HCT116 (cell line): ENCODE measurements around the gene BMAL1. TPM values are rescaled to one million over a fixed set of nuclear protein-coding genes. Genes with fewer than 3 reads are reported as not detected.

Experiments used
- ATAC-seq: fragments of 200-7000 bp; cut with Tn5 transposase; 2 replicates; pipeline ENCODE4 v1.9.1; 2020; ENCODE audit warnings: mild to moderate bottlenecking, moderate library complexity
- BruUV-seq: library from RNA; stranded (reverse); fragments of 400-500 nt; replicated peaks from 2 replicates; lab custom pipeline; 2021; lab: Mats Ljungman, UMichigan
- CTCF ChIA-PET: fragments of 300-600 bp; sonication (Branson Sonifier 250); formaldehyde crosslinking; loops from one replicate; lab custom pipeline; 2021; ENCODE audit warnings: antibody characterized with exemption; lab: Charles Lee
- POLR2A ChIA-PET: fragments of 300-600, 350-600 bp; sonication (Branson Sonifier 250); formaldehyde crosslinking; loops from one replicate; lab custom pipeline; 2021; ENCODE audit warnings: antibody characterized with exemption; lab: Charles Lee
- RAD21 ChIA-PET, 2 experiments: fragments of 300-600 bp; sonication (Branson Sonifier 250); formaldehyde crosslinking; loops; one replicate each; lab custom pipeline; 2023; ENCODE audit warnings: low total read pairs in 2 of 2; ENCODE audit not compliant: uncharacterized antibody in 2 of 2, unreplicated experiment in 2 of 2, low non-redundant PET in 1 of 2; lab: Charles Lee
- DNase-seq: peaks from one replicate; pipeline ENCODE4 v3.0.0-alpha.2; 2010; ENCODE audit warnings: low read depth, low spot score
- H2AFZ ChIP-seq: fragments of 200-600 bp; shearing (Covaris generic), sonication (generic); 2 replicates; pipeline ENCODE4 v1.6.1; 2017; ENCODE audit warnings: low read depth, mixed run types, mixed read lengths, antibody characterized with exemption, low read length; ENCODE audit not compliant: poor library complexity, severe bottlenecking
- H3K27ac ChIP-seq: 2 replicates; pipeline ENCODE4 v1.5.1; 2012; ENCODE audit warnings: low read depth, low read length
- H3K27me3 ChIP-seq: fragments of 200-600 bp; sonication (generic); 2 replicates; pipeline ENCODE4 v1.6.1; 2016; ENCODE audit warnings: mixed run types, low read length, mixed read lengths; ENCODE audit not compliant: insufficient read depth
- H3K36me3 ChIP-seq, 2 experiments: fragments of 200-500 bp in 1 of 2; fragments of 200-600 bp in 1 of 2; sonication (Bioruptor generic) in 1 of 2; sonication (generic) in 1 of 2; 2 replicates each; pipeline versions ENCODE4 v1.5.1 to v1.6.1; 2014 to 2016; ENCODE audit warnings: low read length in 2 of 2, inconsistent platforms in 1 of 2, mixed read lengths in 1 of 2, mixed run types in 1 of 2; ENCODE audit not compliant: insufficient read depth in 2 of 2, control insufficient read depth in 1 of 2
- H3K4me1 ChIP-seq, 2 experiments: fragments of 200-600 bp in 1 of 2; sonication (generic) in 1 of 2; 2 replicates each; pipeline versions ENCODE4 v1.5.1 to v1.6.1; 2012 to 2017; ENCODE audit warnings: low read length in 2 of 2, inconsistent platforms in 1 of 2, mild to moderate bottlenecking in 1 of 2, mixed read lengths in 1 of 2, mixed run types in 1 of 2, moderate library complexity in 1 of 2; ENCODE audit not compliant: insufficient read depth in 2 of 2, control insufficient read depth in 1 of 2
- H3K4me2 ChIP-seq: fragments of 200-600 bp; sonication (generic); 2 replicates; pipeline ENCODE4 v1.6.1; 2017; ENCODE audit warnings: mixed run types, low read length, mixed read lengths
- H3K4me3 ChIP-seq, 2 experiments: fragments of 200-600 bp in 1 of 2; sonication (generic) in 1 of 2; replicated peaks in 1 of 2; 2 replicates each; pipeline ENCODE4 v1.5.1; 2011 to 2016; ENCODE audit warnings: low read length in 2 of 2, control low read depth in 1 of 2, low read depth in 1 of 2, mild to moderate bottlenecking in 1 of 2, mixed read lengths in 1 of 2, mixed run types in 1 of 2
- H3K79me2 ChIP-seq: fragments of 200-600 bp; sonication (generic); 2 replicates; pipeline ENCODE4 v1.6.1; 2017; ENCODE audit warnings: mild to moderate bottlenecking, mixed run types, low read length, moderate library complexity, mixed read lengths; ENCODE audit not compliant: insufficient read depth
- H3K9ac ChIP-seq: fragments of 200-600 bp; sonication (generic); 2 replicates; pipeline ENCODE4 v1.6.1; 2016; ENCODE audit warnings: low read length, mixed read lengths
- H3K9me2 ChIP-seq: fragments of 200-600 bp; sonication (generic), shearing (Covaris generic); 2 replicates; pipeline ENCODE4 v1.6.1; 2017; ENCODE audit warnings: mixed run types, mild to moderate bottlenecking, moderate library complexity; ENCODE audit not compliant: insufficient read depth
- H3K9me3 ChIP-seq, 2 experiments: fragments of 200-500 bp in 1 of 2; fragments of 200-600 bp in 1 of 2; sonication (Bioruptor generic) in 1 of 2; sonication (generic) in 1 of 2; 2 replicates each; pipeline ENCODE4 v1.6.1; 2014 to 2017; ENCODE audit warnings: low read length in 2 of 2, mixed read lengths in 2 of 2, inconsistent platforms in 1 of 2, low read depth in 1 of 2, mild to moderate bottlenecking in 1 of 2, mixed run types in 1 of 2, moderate library complexity in 1 of 2; ENCODE audit not compliant: control insufficient read depth in 1 of 2, insufficient read depth in 1 of 2
- H4K20me1 ChIP-seq: fragments of 200-600 bp; sonication (generic), shearing (Covaris generic); 2 replicates; pipeline ENCODE4 v1.6.1; 2017; ENCODE audit warnings: mixed run types, mild to moderate bottlenecking, moderate library complexity; ENCODE audit not compliant: insufficient read depth
- CBX3 ChIP-seq: IDR thresholded peaks from 2 replicates; pipeline ENCODE4 v1.6.1; 2012; ENCODE audit warnings: low read depth
- CEBPB ChIP-seq: IDR thresholded peaks from 2 replicates; pipeline ENCODE4 v1.6.1; 2012; ENCODE audit warnings: low read depth
- EGR1 ChIP-seq: IDR thresholded peaks from 2 replicates; pipeline ENCODE4 v1.6.1; 2012; ENCODE audit warnings: low read depth
- ELF1 ChIP-seq: IDR thresholded peaks from 2 replicates; pipeline ENCODE4 v1.6.1; 2012; ENCODE audit warnings: low read depth, borderline replicate concordance
- EZH2 ChIP-seq: fragments of 200-600 bp; sonication (generic); IDR thresholded peaks from 2 replicates; pipeline ENCODE4 v1.6.1; 2017; ENCODE audit warnings: antibody characterized with exemption, mixed run types
- EZH2phosphoT487 ChIP-seq: fragments of 200-600 bp; IDR thresholded peaks from 2 replicates; pipeline ENCODE4 v1.6.1; 2018; ENCODE audit warnings: antibody characterized with exemption, borderline replicate concordance
- FOSL1 ChIP-seq: IDR thresholded peaks from 2 replicates; pipeline ENCODE4 v1.6.1; 2012; ENCODE audit warnings: low read depth
- JUND ChIP-seq: IDR thresholded peaks from 2 replicates; pipeline ENCODE4 v1.6.1; 2012
- POLR2A ChIP-seq: IDR thresholded peaks from 2 replicates; pipeline ENCODE4 v1.7.0; 2011; ENCODE audit warnings: borderline replicate concordance; ENCODE audit not compliant: insufficient read depth, insufficient read length; ENCODE audit errors: extremely low read depth
- POLR2AphosphoS5 ChIP-seq: IDR thresholded peaks from 2 replicates; pipeline ENCODE4 v1.6.1; 2011; ENCODE audit warnings: mild to moderate bottlenecking, low read depth, low read length, moderate library complexity
- RAD21 ChIP-seq: IDR thresholded peaks from 2 replicates; pipeline ENCODE4 v1.6.1; 2012; ENCODE audit warnings: low read depth, mild to moderate bottlenecking
- SIN3A ChIP-seq: IDR thresholded peaks from 2 replicates; pipeline ENCODE4 v1.6.1; 2012; ENCODE audit warnings: low read depth
- SP1 ChIP-seq: IDR thresholded peaks from 2 replicates; pipeline ENCODE4 v1.6.1; 2012; ENCODE audit warnings: low read depth
- SRF ChIP-seq: IDR thresholded peaks from 2 replicates; pipeline ENCODE4 v1.6.1; 2012; ENCODE audit warnings: low read depth
- YY1 ChIP-seq: IDR thresholded peaks from 2 replicates; pipeline ENCODE4 v1.6.1; 2011; ENCODE audit warnings: low read length, low read depth, moderate library complexity, mild to moderate bottlenecking; ENCODE audit not compliant: insufficient replicate concordance; ENCODE audit errors: extremely low read depth
- ZNF274 ChIP-seq: fragments of 200-500 bp; sonication (Bioruptor generic); IDR thresholded peaks from 2 replicates; pipeline ENCODE4 v1.6.1; 2014; ENCODE audit warnings: mild to moderate bottlenecking, low read depth, low read length, inconsistent platforms
- intact Hi-C: fragments of 100-400 bp; cut with micrococcal nuclease; formaldehyde crosslinking; loops from 2 replicates; pipeline ENCODE4 v1.10.0; 2022
- total RNA-seq: library from RNA; stranded (reverse); gene quantifications from one replicate; pipeline ENCODE4 v1.2.1, GENCODE V29; 2021; ENCODE audit not compliant: unreplicated experiment
- TF ChIP-seq, protein P1 (sequence below): IDR thresholded peaks from 2 replicates; pipeline ENCODE4 v1.6.1; 2012
- TF ChIP-seq, protein P2 (sequence below), 3 experiments: fragments of 200-600 bp in 1 of 3; sonication (generic) in 1 of 3; IDR thresholded peaks in 2 of 3; conservative IDR thresholded peaks in 1 of 3; 2 replicates each; pipeline ENCODE4 v1.5.1; 2012 to 2017; ENCODE audit warnings: low read depth in 2 of 3, low read length in 2 of 3, antibody characterized with exemption in 1 of 3, borderline replicate concordance in 1 of 3, control low read depth in 1 of 3, mild to moderate bottlenecking in 1 of 3, mixed read lengths in 1 of 3, mixed run types in 1 of 3, moderate library complexity in 1 of 3; ENCODE audit not compliant: insufficient read depth in 1 of 3
- TF ChIP-seq, protein P3 (sequence below): IDR thresholded peaks from 2 replicates; pipeline ENCODE4 v1.6.1; 2012; ENCODE audit warnings: low read depth
- TF ChIP-seq, protein P4 (sequence below): IDR thresholded peaks from 2 replicates; pipeline ENCODE4 v1.6.1; 2012

BMAL1 gene
- total RNA-seq, 1 experiment from 2014 or later, result 17.6 TPM

DNA sequence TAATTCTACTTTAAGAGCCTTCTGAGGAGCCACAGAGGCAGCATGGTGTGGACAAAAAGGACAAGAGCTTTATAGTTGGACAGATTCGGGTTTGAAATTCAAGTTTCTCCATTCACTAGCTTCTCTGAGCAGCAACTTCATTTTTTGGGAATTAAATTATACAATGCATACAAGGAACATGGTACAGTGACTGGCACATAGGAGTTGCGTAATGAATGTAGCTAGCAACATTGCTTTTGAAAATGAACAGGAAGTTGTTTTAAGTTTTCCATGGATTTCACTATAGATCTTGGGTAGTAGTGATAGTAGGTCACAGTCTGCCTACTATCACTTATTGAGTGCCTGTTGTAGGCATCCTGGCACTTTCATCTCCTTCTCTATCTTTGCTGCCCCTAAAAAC is 41.0 kb upstream of the BMAL1 start (continued):
- no peak for TF ChIP-seq ZNF274

DNA sequence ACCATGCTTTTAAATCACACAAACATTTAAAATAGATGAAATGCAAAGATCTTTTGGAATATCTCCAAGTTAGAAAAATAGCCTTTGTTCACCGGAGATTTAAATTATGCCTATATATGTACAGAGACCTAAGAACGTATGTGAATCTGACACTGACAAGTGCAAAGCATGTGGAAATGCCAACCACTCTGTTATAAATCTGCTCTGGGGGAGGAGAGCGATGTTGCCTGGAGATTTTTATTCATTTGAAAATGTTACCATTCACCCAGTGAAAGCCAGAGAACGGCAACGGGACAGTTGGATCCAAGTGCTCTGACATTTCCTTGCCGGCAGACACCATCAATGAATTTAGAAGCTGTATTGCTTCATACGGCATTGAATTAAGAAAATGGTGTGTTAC is 39.8 kb upstream of the BMAL1 start:
- intact Hi-C loops, result no loop called here
- Histone ChIP-seq H3K9me3 (no peaks in the 10 kb centered on the region; a peak in 1 of 4 replicates), H3K4me3 (no peak overlapping the region), H3K9ac (no peak overlapping the region), H3K4me2 (no peak overlapping the region), H3K9me2 (no peaks in the 10 kb centered on the region), H2AFZ (no peak overlapping the region), H3K36me3 (no peaks in the 10 kb centered on the region), H4K20me1 (no peaks in the 10 kb centered on the region), H3K4me1 (peaks cover 0 to 14% of the 10 kb centered on the region in 2 experiments; a peak in 1 of 4 replicates), H3K79me2 (no peaks in the 10 kb centered on the region), H3K27me3 (no peaks in the 10 kb centered on the region), H3K27ac (no peak overlapping the region)
- TF ChIP-seq, protein P1, sequence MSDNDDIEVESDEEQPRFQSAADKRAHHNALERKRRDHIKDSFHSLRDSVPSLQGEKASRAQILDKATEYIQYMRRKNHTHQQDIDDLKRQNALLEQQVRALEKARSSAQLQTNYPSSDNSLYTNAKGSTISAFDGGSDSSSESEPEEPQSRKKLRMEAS, result no peak
- TF ChIP-seq, protein P2, sequence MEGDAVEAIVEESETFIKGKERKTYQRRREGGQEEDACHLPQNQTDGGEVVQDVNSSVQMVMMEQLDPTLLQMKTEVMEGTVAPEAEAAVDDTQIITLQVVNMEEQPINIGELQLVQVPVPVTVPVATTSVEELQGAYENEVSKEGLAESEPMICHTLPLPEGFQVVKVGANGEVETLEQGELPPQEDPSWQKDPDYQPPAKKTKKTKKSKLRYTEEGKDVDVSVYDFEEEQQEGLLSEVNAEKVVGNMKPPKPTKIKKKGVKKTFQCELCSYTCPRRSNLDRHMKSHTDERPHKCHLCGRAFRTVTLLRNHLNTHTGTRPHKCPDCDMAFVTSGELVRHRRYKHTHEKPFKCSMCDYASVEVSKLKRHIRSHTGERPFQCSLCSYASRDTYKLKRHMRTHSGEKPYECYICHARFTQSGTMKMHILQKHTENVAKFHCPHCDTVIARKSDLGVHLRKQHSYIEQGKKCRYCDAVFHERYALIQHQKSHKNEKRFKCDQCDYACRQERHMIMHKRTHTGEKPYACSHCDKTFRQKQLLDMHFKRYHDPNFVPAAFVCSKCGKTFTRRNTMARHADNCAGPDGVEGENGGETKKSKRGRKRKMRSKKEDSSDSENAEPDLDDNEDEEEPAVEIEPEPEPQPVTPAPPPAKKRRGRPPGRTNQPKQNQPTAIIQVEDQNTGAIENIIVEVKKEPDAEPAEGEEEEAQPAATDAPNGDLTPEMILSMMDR (IDR thresholded peaks at IDR 0.05 in 2 of 3, conservative IDR thresholded peaks at IDR 0.05 in 1 of 3; ENCODE audit: borderline replicate concordance in 1 of 3, insufficient read depth in 1 of 3, low read depth in 2 of 3, low read length in 2 of 3), result no peak
- TF ChIP-seq EZH2phosphoT487 (no peak), POLR2AphosphoS5 (no peak), SP1 (no peak), CBX3 (no peak), ELF1 (no peak), YY1 (no peak), EGR1 (no peak), POLR2A (no peak), RAD21 (no peak), SIN3A (no peak), EZH2 (no peak), JUND (no peak), CEBPB (no peak), FOSL1 (no peak), SRF (no peak)
- TF ChIP-seq, protein P3, sequence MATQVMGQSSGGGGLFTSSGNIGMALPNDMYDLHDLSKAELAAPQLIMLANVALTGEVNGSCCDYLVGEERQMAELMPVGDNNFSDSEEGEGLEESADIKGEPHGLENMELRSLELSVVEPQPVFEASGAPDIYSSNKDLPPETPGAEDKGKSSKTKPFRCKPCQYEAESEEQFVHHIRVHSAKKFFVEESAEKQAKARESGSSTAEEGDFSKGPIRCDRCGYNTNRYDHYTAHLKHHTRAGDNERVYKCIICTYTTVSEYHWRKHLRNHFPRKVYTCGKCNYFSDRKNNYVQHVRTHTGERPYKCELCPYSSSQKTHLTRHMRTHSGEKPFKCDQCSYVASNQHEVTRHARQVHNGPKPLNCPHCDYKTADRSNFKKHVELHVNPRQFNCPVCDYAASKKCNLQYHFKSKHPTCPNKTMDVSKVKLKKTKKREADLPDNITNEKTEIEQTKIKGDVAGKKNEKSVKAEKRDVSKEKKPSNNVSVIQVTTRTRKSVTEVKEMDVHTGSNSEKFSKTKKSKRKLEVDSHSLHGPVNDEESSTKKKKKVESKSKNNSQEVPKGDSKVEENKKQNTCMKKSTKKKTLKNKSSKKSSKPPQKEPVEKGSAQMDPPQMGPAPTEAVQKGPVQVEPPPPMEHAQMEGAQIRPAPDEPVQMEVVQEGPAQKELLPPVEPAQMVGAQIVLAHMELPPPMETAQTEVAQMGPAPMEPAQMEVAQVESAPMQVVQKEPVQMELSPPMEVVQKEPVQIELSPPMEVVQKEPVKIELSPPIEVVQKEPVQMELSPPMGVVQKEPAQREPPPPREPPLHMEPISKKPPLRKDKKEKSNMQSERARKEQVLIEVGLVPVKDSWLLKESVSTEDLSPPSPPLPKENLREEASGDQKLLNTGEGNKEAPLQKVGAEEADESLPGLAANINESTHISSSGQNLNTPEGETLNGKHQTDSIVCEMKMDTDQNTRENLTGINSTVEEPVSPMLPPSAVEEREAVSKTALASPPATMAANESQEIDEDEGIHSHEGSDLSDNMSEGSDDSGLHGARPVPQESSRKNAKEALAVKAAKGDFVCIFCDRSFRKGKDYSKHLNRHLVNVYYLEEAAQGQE, result no peak
- TF ChIP-seq, protein P4, sequence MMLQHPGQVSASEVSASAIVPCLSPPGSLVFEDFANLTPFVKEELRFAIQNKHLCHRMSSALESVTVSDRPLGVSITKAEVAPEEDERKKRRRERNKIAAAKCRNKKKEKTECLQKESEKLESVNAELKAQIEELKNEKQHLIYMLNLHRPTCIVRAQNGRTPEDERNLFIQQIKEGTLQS, result no peak
- no TSS peak for BruUV-seq
- ChIA-PET POLR2A (interaction anchor here (1.3 kb wide), 1 partner anchor 21 kb away, joined by 5 read pairs; no protein-coding TSS in a partner anchor), CTCF (interaction anchor here (0.9 to 2.5 kb wide), 8 partner anchors 11 to 101 kb away, joined by 3 to 11 read pairs (median 3); no protein-coding TSS in a partner anchor), RAD21 (interaction anchor here (1.3 to 1.5 kb wide), 2 partner anchors 28 kb away, joined by 6 to 7 read pairs; no protein-coding TSS in a partner anchor)
- no peak for DNase-seq
- ATAC-seq, result no peak
